Stimulated activated CD4-positive, alpha-beta T cell treated with anti-CD3 and anti-CD28 coated beads, Interleukin-1b, Interleukin-23, amount 100 ng/mL, for 48 hours (primary cell): ENCODE measurements around the gene DNAJB6.
"Not testable (repeated sequence)": the region's sequence is repeated elsewhere in the genome, so short reads cannot be mapped to it uniquely, and the experiment has no call there.

Experiments used
- DNase-seq: peaks from one replicate; pipeline ENCODE4 v3.0.0-alpha.2; 2020

Gene DNAJB6

DNA sequence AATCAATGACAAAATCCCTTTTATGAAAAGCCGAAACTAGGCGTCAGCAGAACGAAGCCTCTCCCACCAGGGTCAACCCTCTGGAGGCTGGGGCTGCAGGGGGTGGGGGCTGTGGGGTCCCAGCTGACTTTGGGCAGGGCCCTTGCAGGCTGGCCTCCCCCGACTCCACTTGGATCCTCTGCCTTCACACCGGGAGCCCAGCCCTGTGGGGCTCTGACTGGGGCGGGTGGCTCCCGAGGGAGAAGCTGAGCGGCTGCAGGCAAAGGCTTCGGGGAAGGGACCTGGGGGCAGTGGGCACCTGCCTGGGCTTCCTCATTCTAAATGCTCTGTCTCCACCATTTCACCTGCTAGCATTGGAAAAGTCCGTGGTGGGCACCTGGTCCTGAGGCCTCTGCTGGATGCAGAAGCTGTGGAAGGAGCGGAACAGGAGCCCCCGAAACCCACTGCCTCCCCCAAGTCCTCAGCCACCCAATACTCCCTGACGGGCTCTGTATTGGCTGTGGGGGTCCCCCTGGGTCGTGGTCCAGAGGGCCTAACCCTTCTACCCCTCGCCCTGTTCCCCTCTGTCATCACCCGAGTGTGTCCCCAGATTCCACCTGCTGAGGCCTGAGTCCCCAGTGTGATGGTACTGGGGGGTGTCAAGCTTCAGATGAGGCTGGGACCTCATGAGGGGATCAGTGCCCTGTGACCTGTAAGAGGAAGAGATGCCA lies 108.6 kb downstream of the DNAJB6 start:
- DNase-seq, result no peak

DNA sequence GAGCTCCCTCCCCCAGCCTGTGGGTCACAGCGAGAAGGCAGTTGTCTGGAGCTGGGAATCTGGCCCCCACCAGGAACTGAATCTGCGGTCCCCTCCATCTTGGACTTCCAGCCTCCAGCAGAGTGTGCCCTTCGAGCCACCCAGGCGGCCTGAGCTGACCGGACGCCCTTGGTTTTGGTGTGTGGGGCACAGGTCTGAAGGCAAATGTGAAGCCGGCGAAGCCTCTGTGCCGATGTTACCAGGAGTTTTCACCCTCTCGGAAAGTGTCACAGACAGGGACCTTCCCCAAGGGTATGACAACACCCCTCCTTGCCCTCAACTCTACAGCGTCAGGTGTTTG lies 109.1 kb downstream of the DNAJB6 start:
- DNase-seq, result no peak

GRCh38 chr7:157446322-157446721 lies 109.5 kb downstream of the DNAJB6 start:
- no peak for DNase-seq

DNA sequence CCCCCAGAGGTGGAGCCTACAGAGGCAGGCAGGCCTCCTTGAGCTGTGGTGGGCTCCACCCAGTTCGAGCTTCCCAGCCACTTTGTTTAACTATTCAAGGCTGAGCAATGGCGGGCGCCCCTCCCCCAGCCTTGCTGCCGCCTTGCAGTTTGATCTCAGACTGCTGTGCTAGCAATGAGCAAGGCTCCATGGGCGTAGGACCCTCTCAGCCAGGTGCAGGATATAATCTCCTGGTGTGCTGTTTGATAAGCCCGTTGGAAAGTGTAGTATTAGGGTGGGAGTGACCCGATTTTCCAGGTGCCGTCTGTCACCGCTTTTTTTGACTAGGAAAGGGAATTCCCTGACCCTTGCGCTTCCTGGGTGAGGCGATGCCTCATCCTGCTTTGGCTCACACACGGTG lies 117.2 kb downstream of the DNAJB6 start:
- DNase-seq, result not testable (repeated sequence)

- no peak for DNase-seq
These were observed 120.8 kb downstream of the DNAJB6 start for GRCh38 chr7:157457355-157458253.

- no peak for DNase-seq
These were observed 121.4 kb downstream of the DNAJB6 start for GRCh38 chr7:157458254-157458633.

DNA sequence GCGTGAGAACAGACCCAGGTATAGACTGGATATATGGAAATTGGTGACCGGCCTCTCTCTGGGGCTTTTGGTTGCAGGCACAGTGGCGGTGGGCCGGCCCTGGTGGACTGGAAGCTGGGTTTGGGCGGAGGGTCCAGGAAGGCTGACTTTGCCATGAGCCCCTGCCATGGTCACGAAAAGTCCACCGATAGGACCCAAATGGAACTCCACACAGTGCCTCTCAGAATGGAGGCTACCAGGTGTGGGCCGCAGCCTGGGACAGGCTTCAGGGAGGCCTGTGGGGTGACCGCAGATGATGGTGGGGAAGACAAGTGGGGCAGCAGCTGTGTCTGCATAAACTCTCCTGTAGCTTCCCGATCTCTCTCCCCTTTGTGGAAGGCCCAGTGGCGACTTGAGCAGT lies 123.2 kb downstream of the DNAJB6 start:
- no peak for DNase-seq

DNA sequence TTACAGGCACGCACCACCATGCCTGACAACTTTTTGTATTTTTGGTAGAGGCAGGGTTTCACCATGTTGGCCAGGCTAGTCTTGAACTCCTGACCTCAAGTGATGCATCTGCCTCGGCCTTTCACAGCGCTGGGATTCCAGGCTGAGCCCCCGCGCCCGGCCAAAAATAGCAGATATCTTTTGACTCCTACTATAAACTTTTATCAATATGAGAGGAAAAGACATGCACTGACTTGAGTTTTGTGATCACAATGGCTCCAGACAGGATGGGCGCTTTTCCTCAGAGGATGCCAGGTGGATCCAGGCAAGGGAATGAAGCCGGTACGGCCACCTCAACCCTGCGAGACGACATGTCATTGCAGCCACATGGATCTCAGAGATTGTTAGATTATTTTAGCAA lies 123.9 kb downstream of the DNAJB6 start:
- no peak for DNase-seq

DNA sequence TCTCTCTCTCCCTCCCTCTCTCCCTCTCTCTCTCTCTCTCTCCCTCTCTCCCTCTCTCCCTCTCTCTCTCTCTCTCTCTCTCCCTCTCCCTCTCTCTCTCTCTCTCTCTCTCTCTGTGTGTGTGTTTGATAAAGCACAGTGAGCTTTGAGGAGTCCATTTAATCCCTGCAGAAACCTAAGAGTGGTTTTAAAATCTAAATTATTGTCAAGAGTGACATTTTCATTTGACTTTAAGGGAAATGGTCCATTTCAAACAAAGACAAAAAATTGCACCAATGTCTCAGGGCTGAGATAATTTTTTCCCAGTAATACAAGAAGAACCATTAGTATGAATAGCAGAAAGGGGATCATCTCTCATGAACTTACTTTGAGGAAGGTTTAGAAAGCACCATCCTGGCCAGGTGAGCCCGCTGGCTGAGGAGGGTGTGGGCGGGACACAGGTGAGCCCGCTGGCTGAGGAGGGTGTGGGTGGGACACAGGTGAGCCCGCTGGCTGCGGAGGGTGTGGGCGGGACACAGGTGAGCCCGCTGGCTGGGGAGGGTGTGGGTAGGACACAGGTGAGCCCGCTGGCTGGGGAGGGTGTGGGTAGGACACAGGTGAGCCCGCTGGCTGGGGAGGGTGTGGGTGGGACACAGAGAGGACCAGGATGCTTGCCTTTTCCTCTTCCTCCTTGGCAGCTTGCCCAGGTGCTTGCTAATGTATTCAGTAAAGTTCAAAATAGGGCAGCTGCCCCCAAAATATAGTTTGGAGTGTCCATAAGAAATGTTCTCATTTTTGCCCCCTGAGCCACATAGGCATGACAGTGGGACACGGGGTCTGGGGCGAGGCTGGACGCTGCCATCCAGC lies 125.0 kb downstream of the DNAJB6 start:
- no peak for DNase-seq

DNA sequence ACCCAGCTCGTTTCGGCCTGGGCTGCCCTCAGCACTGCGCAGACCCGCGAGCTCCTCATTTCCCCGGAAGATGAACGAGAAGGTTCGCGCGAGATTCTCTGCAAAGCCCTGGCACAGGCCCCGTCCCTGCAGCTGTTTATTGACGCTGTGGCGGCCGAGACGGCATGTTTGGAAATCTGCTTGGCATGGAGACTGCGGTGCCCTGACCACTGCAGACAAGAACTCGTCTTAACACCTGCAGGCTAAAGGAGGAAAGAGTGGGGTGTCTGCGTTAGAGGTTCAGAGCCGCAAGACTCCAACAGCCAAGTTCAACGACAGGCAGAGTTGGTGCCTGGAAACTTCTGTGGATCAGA lies 125.6 kb downstream of the DNAJB6 start:
- no peak for DNase-seq

DNA sequence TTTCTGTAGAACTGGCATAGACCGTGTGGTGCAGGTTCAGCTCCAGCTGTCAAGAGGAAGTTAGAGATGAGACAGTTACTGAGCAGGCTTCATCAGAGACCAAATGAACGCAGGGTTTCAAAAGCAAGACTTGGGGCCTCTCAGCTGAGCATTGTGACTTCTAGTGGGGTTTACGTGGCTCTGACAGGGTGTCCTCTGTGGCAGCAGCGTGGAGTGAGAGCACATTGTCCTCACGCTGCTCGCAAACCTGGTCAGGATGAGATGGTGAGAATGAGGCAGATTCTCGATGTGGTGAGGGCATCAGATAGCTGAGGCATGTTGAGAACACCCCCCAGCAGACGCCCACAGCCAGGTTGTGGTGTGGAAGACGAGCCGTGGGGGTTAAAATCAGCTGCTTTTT lies 126.0 kb downstream of the DNAJB6 start:
- DNase-seq, result no peak

DNA sequence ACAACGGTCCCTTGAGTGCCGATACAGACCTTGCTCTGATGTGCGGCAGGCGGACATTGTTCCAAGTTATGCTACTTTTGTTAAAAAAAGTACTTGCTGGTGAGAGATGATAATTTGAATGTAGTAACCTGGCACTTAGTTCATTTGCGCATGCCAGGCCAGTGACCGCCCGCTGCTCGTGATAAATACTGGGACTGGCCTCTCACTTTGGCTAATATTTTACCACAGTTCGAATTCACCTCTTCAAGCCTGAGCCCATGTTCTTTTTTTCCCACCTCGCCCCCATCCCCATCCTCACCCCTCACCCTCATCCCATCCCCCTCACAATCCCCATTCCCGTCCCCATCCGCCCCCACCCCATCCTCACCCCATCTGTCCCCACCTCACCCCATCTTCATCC lies 126.4 kb downstream of the DNAJB6 start:
- no peak for DNase-seq

- no peak for DNase-seq
These were observed 127.5 kb downstream of the DNAJB6 start for GRCh38 chr7:157464111-157464970.

- DNase-seq, result no peak
These were observed 128.4 kb downstream of the DNAJB6 start for GRCh38 chr7:157464971-157465886.

GRCh38 chr7:157465891-157466866 lies 129.4 kb downstream of the DNAJB6 start:
- DNase-seq, result no peak

- DNase-seq, result no peak
These were observed 130.1 kb downstream of the DNAJB6 start for GRCh38 chr7:157466867-157467261.
